Hepatocyte (in vitro differentiated cells): ENCODE measurements around the gene ABCF2. TPM values are rescaled to one million over a fixed set of nuclear protein-coding genes. Genes with fewer than 3 reads are reported as not detected.

Experiments
- DNase-seq: peaks from one replicate; pipeline ENCODE4 v3.0.0-alpha.2; 2016; ENCODE audit warnings: low spot score
- H2AFZ ChIP-seq: fragments of 200-600 bp; sonication (generic); 2 replicates; pipeline ENCODE4 v1.6.0; 2016; ENCODE audit warnings: antibody characterized with exemption, mild to moderate bottlenecking
- H3K27ac ChIP-seq: fragments of 200-600 bp; sonication (generic); 2 replicates; pipeline ENCODE4 v1.5.1; 2016; ENCODE audit warnings: mild to moderate bottlenecking
- H3K27me3 ChIP-seq: fragments of 200-600 bp; sonication (generic); 2 replicates; pipeline ENCODE4 v1.6.1; 2016
- H3K36me3 ChIP-seq: fragments of 200-600 bp; sonication (generic); replicated peaks from 2 replicates; pipeline ENCODE4 v1.5.1; 2016; ENCODE audit warnings: low read depth; ENCODE audit not compliant: insufficient read depth
- H3K4me1 ChIP-seq: fragments of 200-600 bp; sonication (generic); 2 replicates; pipeline ENCODE4 v1.5.1; 2016; ENCODE audit warnings: mild to moderate bottlenecking, moderate library complexity; ENCODE audit not compliant: insufficient read depth
- H3K4me2 ChIP-seq: fragments of 200-600 bp; sonication (generic); 2 replicates; pipeline ENCODE4 v1.6.0; 2016
- H3K4me3 ChIP-seq: fragments of 200-600 bp; sonication (generic); 2 replicates; pipeline ENCODE4 v1.5.1; 2016; ENCODE audit warnings: mild to moderate bottlenecking
- H3K79me2 ChIP-seq: fragments of 200-600 bp; sonication (generic); 2 replicates; pipeline ENCODE4 v1.6.0; 2017; ENCODE audit warnings: mild to moderate bottlenecking
- H3K9me2 ChIP-seq: fragments of 200-600 bp; sonication (generic); replicated peaks from 2 replicates; pipeline ENCODE4 v1.6.0; 2017; ENCODE audit warnings: mild to moderate bottlenecking; ENCODE audit not compliant: insufficient read depth
- H3K9me3 ChIP-seq: fragments of 200-600 bp; sonication (generic); 2 replicates; pipeline ENCODE4 v1.5.1; 2016; ENCODE audit warnings: low read depth, mild to moderate bottlenecking
- H4K20me1 ChIP-seq: fragments of 200-600 bp; sonication (generic); 2 replicates; pipeline ENCODE4 v1.6.0; 2016; ENCODE audit warnings: mild to moderate bottlenecking; ENCODE audit not compliant: insufficient read depth, poor library complexity, severe bottlenecking
- CTCF ChIP-seq: fragments of 200-600 bp; sonication (generic); IDR thresholded peaks from 2 replicates; pipeline ENCODE4 v1.5.1; 2016; ENCODE audit warnings: antibody characterized with exemption, mild to moderate bottlenecking; ENCODE audit not compliant: poor library complexity
- EZH2 ChIP-seq: fragments of 200-600 bp; sonication (generic); IDR thresholded peaks from 2 replicates; pipeline ENCODE4 v1.6.1; 2016; ENCODE audit warnings: antibody characterized with exemption, mild to moderate bottlenecking, borderline replicate concordance
- EZH2phosphoT487 ChIP-seq: fragments of 200-600 bp; sonication (generic); IDR thresholded peaks from one replicate; pipeline ENCODE4 v1.6.1; 2018; ENCODE audit warnings: antibody characterized with exemption, mild to moderate bottlenecking, low read depth, moderate library complexity; ENCODE audit not compliant: unreplicated experiment, severe bottlenecking
- WGBS: methylation state at CpG from one replicate; pipeline ENCODE4 v1.1.6; 2016; ENCODE audit warnings: low lambda C conversion rate; ENCODE audit errors: missing lambda C conversion rate; 5-methylcytosine and 5-hydroxymethylcytosine counted together
- polyA plus RNA-seq: library from polyadenylated mRNA; unstranded; fragments of >200 nt; fragmentation: Nextera tagmentation; extraction: Ambion mirVana; gene quantifications from 2 replicates; pipeline ENCODE4 v1.2.1, GENCODE V29; 2016
- total RNA-seq: library from RNA; depleted of rRNA; stranded (reverse); fragments of >200 nt; gene quantifications from 2 replicates; pipeline ENCODE4 v1.2.3, GENCODE V29; 2014

Gene ABCF2
- total and polyA plus RNA-seq, 2 experiments from 2014 or later = 25.6 to 35.3 TPM

- TF ChIP-seq EZH2phosphoT487 = no peak
- no peak for TF ChIP-seq CTCF
- TF ChIP-seq EZH2 = no peak
- no peaks in the 10 kb centered on the region for H3K27me3 ChIP-seq
- 82% methylated on average over 6 of the region's 6 CpGs for WGBS
- no peaks in the 10 kb centered on the region for H3K9me3 ChIP-seq
- H4K20me1 ChIP-seq = no peaks in the 10 kb centered on the region
- no peaks in the 10 kb centered on the region for H3K9me2 ChIP-seq
- no peak overlapping the region for H3K27ac ChIP-seq
- no peak overlapping the region for H3K4me2 ChIP-seq
- no peak for DNase-seq
- no peaks in the 10 kb centered on the region for H3K79me2 ChIP-seq
- H3K4me1 ChIP-seq = no peaks in the 10 kb centered on the region
- no peak overlapping the region for H2AFZ ChIP-seq
- no peaks in the 10 kb centered on the region for H3K36me3 ChIP-seq
- H3K4me3 ChIP-seq = no peak overlapping the region
These were observed 21.3 kb downstream of the ABCF2 start for GRCh38 chr7:151205730-151206129.

DNA sequence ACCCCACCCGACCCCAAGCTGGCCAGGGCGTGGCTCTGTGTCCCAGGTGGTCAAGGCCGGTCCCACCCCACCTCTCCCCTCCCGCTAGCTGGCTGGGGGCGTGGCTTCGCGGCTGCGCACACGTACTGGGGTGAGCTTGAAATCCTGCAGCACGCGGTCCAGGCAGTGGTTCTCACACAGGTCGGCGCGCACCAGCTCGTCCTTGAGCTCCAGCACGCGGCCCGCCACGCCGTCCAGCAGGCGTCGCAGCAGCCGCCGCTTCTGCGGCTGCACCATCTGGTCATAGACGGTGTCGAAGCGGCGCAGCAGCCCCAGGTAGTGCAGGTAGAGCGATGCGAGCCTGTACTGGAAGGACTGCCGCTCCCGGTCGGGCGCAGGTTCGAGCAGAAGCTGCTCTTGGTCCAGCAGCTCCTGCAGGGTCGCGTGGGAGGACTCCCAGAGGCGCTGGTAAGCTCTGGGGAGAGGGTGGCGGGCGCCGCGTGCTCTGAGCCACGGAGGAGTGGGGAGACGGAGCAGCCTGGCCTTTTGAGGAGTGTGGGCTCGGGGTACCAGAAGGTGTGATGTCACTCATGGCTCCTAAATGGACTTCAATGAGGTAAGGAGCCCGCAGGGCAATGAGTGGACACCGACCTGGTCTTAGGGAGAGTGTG lies 22.5 kb downstream of the ABCF2 start:
- H2AFZ ChIP-seq = no peak overlapping the region
- H3K27me3 ChIP-seq = no peaks in the 10 kb centered on the region
- H3K9me2 ChIP-seq = no peaks in the 10 kb centered on the region
- H3K79me2 ChIP-seq = no peaks in the 10 kb centered on the region
- no peak overlapping the region for H3K4me2 ChIP-seq
- no peaks in the 10 kb centered on the region for H3K9me3 ChIP-seq
- no peaks in the 10 kb centered on the region for H3K4me1 ChIP-seq
- no peak overlapping the region for H3K27ac ChIP-seq
- no peak for DNase-seq
- TF ChIP-seq EZH2 (no peak), EZH2phosphoT487 (no peak), CTCF (no peak)
- H4K20me1 ChIP-seq = no peaks in the 10 kb centered on the region
- H3K4me3 ChIP-seq = no peak overlapping the region
- H3K36me3 ChIP-seq = no peaks in the 10 kb centered on the region
- WGBS = 91% methylated on average over 40 of the region's 48 CpGs

DNA sequence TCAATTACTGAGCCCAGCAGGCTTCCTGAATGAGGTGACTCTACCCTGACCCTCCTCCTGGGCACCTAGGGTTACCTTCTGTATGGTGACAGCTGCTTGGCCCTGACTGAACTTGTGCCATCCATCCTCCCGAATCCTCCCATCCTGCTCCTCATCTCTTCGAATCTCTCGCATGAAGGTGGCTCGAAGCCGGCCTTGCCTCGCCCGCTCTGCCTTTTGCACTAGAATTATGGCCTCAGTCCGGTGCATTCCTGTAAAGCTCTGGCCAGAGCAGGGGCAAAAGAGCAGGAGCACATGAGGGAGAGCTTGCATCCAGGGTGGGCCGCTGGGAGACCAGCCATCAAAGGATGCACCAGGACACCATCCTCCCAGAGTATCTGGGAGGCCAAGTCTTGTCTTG lies 24.2 kb downstream of the ABCF2 start:
- H3K4me3 ChIP-seq = no peak overlapping the region
- H3K9me3 ChIP-seq = no peaks in the 10 kb centered on the region
- no peak overlapping the region for H3K4me2 ChIP-seq
- no peaks in the 10 kb centered on the region for H3K9me2 ChIP-seq
- H4K20me1 ChIP-seq = no peaks in the 10 kb centered on the region
- H3K27ac ChIP-seq = no peak overlapping the region
- WGBS = 93% methylated on average over 9 of the region's 9 CpGs
- no peaks in the 10 kb centered on the region for H3K27me3 ChIP-seq
- H3K79me2 ChIP-seq = no peaks in the 10 kb centered on the region
- no peak overlapping the region for H2AFZ ChIP-seq
- TF ChIP-seq EZH2 (no peak), CTCF (no peak), EZH2phosphoT487 (no peak)
- DNase-seq = no peak
- H3K36me3 ChIP-seq = no peaks in the 10 kb centered on the region
- no peaks in the 10 kb centered on the region for H3K4me1 ChIP-seq

GRCh38 chr7:151201751-151202150 lies 25.3 kb downstream of the ABCF2 start:
- Histone ChIP-seq H4K20me1 (no peaks in the 10 kb centered on the region), H3K4me2 (no peak overlapping the region), H3K27ac (no peak overlapping the region), H2AFZ (no peak overlapping the region), H3K4me3 (no peak overlapping the region), H3K9me2 (no peaks in the 10 kb centered on the region), H3K36me3 (no peaks in the 10 kb centered on the region), H3K79me2 (no peaks in the 10 kb centered on the region), H3K9me3 (no peaks in the 10 kb centered on the region), H3K4me1 (no peaks in the 10 kb centered on the region), H3K27me3 (no peaks in the 10 kb centered on the region)
- no peak for DNase-seq
- 89% methylated on average over 4 of the region's 4 CpGs for WGBS
- TF ChIP-seq CTCF (no peak), EZH2phosphoT487 (no peak), EZH2 (no peak)
